Rectal smooth muscle tissue (tissue), 1 donor: ENCODE results near the gene LPIN1.
A peak's percentile ranks its signal among the peaks of the same experiment; 100 is the strongest.
"Not testable (repeated sequence)": the region's sequence is repeated elsewhere in the genome, so short reads cannot be mapped to it uniquely, and the experiment has no call there.

Source experiments
- H3K27ac ChIP-seq: one replicate; pipeline ENCODE4 v1.7.0; 2013; ENCODE audit warnings: low read depth, low read length, inconsistent platforms
- H3K27me3 ChIP-seq: one replicate; pipeline ENCODE4 v1.7.0; 2013; ENCODE audit warnings: low read length; ENCODE audit not compliant: control insufficient read depth, insufficient read depth
- H3K36me3 ChIP-seq: one replicate; pipeline ENCODE4 v1.7.0; 2013; ENCODE audit warnings: low read length; ENCODE audit not compliant: control insufficient read depth, insufficient read depth
- H3K4me1 ChIP-seq: one replicate; pipeline ENCODE4 v1.7.0; 2013; ENCODE audit warnings: low read length; ENCODE audit not compliant: control insufficient read depth, insufficient read depth
- H3K4me3 ChIP-seq: one replicate; pipeline ENCODE4 v1.7.0; 2013; ENCODE audit warnings: low read length
- H3K9ac ChIP-seq: one replicate; pipeline ENCODE4 v1.7.0; 2013; ENCODE audit warnings: low read length

Gene LPIN1

DNA sequence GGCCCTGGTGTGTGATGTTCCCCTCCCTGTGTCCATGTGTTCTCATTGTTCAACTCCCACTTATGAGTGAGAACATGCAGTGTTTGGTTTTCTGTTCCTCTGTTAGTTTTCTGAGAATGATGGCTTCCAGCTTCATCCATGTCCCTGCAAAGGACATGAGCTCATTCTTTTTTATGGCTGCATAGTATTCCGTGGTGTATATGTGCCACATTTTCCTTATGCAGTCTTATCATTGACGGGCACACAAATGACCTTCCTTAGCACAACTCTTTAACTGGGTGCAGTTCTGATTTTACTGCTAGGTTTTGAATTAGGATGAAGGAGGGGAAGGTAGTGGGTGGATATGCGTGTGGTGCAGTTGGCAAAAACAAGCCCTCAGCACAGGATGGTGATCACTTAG, 70.5 kb downstream of the LPIN1 start:
- not testable (repeated sequence) for H3K27ac ChIP-seq, H3K4me1 ChIP-seq, H3K4me3 ChIP-seq, H3K9ac ChIP-seq, H3K27me3 ChIP-seq
- peaks cover 18% of the 10 kb centered on the region for H3K36me3 ChIP-seq

DNA sequence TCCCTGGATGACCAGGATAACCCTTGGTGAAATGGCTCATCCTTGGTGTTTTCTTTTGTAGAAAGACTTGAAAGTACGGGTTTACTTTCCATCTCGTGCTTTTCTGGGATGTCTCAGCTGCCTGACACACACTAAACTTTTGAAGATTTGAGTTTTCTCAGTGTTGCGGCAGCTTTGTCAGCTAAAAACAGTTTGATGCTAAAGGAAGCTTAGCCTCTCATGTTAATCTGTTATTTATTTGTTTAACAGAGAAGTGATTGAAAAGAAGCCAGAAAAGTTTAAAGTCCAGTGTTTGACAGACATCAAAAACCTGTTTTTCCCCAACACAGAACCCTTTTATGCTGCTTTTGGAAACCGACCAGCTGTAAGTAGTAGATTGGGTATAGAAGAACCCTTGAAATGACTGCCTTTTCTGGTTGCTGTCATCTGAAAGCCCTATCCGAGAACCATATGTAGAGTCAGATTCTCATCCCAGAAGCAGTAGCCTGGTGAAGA, 72.8 kb downstream of the LPIN1 start:
- Histone ChIP-seq H3K27me3 (no peaks in the 10 kb centered on the region), H3K4me3 (no peak overlapping the region), H3K9ac (no peak overlapping the region), H3K4me1 (no peaks in the 10 kb centered on the region), H3K36me3 (peaks cover 16% of the 10 kb centered on the region), H3K27ac (no peak overlapping the region)

DNA sequence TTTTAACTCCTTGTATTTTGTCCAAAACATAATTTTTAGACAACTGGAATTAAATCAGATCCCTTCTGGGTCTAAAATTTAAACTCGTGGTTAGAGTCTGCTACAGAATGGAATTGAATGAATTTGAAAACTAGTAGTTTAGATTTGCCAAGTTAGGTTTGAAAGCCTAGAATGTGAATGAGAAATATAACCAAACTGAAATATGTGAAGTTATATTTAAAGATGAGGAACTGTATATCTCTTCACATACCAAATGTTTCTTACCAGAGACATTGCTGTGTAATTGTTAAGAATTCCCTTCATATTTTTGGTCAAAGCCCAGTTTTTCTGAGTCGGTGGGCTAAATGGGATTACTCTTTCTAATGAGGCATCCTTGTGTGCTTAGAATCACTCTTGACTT, 74.2 kb downstream of the LPIN1 start:
- H3K4me3 ChIP-seq: no peak overlapping the region
- H3K27me3 ChIP-seq: no peaks in the 10 kb centered on the region
- H3K4me1 ChIP-seq: no peaks in the 10 kb centered on the region
- H3K27ac ChIP-seq: no peak overlapping the region
- no peak overlapping the region for H3K9ac ChIP-seq
- peaks cover 13% of the 10 kb centered on the region for H3K36me3 ChIP-seq

DNA sequence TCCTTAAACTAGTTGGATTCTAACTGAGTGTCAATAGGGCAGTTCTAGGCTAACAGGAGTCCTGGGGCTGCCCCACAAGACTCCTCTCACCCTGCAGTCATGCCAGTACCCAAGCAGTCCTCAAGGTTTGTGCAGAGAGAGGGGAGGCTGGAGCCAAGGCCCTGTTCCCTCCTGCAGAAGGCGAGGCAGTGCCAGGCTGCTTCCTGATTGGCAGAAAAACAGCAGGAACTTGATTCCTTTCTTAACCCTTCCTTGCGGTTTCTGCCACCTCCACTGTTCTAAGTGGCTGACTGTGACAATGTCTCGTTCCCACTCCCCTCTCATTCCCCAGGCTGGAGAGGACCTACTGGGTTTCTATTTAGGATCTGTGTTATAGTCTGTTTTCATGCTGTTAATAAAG, 75.3 kb downstream of the LPIN1 start:
- H3K36me3 ChIP-seq: peaks cover 7% of the 10 kb centered on the region
- H3K4me3 ChIP-seq: no peak overlapping the region
- no peaks in the 10 kb centered on the region for H3K4me1 ChIP-seq
- H3K9ac ChIP-seq: no peak overlapping the region
- H3K27ac ChIP-seq: no peak overlapping the region
- H3K27me3 ChIP-seq: no peaks in the 10 kb centered on the region

DNA sequence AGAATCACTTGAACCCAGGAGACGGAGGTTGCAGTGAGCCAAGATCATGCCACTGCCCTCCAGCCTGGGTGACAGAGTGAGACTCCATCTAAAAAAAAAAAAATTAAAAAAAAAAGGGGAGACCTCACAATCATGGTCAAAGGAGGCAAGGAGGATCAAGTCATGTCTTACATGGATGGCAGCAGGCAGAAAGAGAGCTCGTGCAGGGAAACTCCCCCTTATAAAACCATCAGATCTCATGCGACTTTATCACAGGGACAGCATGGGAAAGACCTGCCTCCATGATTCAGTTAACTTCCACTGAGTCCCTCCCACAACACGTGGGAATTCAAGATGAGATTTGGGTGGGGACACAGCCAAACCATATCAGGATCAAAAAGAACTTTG, 75.9 kb downstream of the LPIN1 start:
- H3K4me1 ChIP-seq, H3K4me3 ChIP-seq, H3K36me3 ChIP-seq, H3K9ac ChIP-seq, H3K27me3 ChIP-seq, H3K27ac ChIP-seq: not testable (repeated sequence)

DNA sequence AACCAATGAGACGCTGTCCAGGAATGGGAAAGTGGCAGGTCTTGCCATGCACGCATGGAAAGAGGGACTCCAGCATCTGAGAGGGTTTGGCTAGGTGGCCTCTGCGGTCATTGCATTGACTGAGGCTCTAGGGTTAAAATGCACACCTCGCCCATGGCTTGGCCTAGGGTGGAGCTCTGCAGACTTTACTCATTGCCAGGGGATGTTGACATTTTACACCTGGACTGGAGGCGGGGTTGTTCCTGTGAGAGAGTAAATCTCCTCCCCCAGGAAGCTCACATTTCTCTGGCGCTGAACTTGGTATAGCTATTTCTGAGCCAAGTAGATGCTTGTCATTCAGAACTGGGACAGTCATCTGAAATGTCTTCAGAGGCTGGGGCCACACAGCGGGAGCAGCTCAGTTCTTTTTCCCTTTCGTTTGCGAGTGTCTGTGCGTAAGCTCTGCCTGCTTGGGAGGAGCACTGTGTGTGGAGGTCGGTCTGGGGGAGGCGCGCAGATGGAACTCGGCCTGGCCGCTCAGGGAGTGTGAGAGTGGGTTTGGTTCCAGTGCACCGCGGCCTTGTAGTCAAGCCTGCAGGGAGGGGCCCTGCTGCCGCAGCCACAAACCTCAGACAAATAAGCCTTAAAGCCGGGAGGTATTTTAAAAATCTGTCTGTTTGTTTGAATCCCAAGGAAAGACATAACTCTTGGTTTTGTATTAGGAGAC, 76.5 kb downstream of the LPIN1 start:
- Histone ChIP-seq H3K36me3 (peaks cover 7% of the 10 kb centered on the region), H3K4me3 (no peak overlapping the region), H3K27ac (no peak overlapping the region), H3K4me1 (no peaks in the 10 kb centered on the region), H3K9ac (no peak overlapping the region), H3K27me3 (no peaks in the 10 kb centered on the region)

DNA sequence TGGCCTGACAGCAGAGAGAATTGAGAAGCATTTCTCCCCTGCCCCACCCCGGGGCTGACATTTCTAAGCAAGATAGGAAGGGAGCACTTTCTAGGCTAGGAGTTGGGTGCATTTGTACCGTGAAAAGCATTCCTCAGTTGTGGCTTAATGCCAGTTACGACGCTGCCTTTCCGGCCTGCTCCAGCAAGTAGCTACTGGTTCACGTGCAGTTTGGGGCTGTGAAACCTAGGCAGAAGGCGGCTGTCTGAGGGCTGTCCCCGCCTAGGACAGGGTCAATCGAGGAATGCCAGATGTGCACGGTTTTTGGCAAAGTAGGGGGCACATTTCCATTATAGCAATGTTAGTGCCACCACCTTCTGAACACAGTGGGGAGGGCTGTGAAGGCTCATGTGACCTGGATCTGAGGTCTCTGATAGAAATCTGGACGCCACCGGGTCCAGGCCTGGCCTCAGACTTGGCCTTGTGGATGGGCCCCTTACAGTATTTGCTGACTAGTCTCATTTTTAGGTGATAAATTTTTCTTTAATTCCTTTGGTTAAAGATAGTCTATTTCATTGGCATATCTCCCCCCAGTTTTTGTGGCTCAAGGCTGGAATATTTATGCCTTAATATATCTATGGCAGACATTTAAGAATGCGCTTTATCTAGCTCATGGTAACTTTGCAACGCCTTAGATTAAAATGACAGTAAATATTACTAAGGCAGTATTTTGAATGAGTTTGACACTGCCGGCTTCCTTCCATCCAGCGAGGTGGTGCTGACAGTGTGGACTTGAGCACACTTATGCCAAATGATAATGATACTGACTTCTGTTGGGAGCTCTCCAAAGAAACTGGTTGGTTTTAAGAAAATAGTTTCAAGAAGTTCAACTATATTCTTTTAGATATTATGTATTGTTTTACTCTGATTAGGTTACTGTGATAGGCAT, 78.7 kb downstream of the LPIN1 start:
- H3K27me3 ChIP-seq: no peaks in the 10 kb centered on the region
- H3K36me3 ChIP-seq: peaks cover 7% of the 10 kb centered on the region
- peaks cover 9% of the 10 kb centered on the region for H3K4me1 ChIP-seq
- no peak overlapping the region for H3K4me3 ChIP-seq
- H3K9ac ChIP-seq: no peak overlapping the region
- H3K27ac ChIP-seq: no peak overlapping the region

DNA sequence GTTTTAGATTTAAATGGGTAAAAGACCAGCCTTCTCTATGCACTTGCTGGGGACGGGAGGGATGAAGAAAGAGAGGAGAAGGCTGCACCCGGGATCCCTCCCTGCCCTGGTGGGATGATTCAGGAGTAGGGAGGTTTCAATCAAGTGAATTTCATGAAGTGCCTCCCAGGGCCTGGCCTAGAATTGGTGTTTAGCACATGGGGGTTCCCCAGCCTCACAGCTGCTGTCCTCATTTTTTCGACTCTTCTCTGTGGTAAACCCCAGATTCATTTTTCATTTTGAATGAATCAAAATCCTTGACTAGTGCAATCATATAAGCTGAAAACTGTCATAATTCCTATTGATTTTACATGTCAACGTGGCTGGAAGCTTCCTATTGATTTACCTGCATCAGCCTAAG, 81.1 kb downstream of the LPIN1 start:
- Histone ChIP-seq H3K4me3 (no peak overlapping the region), H3K27me3 (no peaks in the 10 kb centered on the region)

DNA sequence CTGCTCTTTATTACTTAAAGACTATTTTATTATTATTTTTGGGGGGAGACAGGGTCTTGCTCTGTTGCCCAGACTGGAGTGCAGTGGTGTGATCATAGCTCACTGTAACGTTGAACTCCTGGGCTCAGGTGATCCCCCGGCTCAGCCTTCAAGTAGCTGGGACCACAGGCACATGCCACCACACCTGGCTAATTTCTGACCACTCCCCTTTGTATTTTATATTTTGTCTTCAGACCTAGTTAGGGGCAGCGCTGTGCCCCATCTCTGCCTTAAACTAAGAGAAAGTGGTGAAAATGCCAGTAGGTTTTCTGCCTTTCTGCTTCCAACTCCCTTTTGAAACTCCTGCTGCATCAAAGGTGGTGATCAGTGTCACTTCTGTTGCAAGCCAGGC, 82.5 kb downstream of the LPIN1 start:
- Histone ChIP-seq H3K27ac (peak overlapping the region; percentile 70), H3K9ac (no peak overlapping the region), H3K4me1 (peaks cover 9% of the 10 kb centered on the region)

More for the DNA sequence above, 81.1 kb downstream of the LPIN1 start:
- Histone ChIP-seq H3K4me1 (peaks cover 9% of the 10 kb centered on the region), H3K36me3 (peaks cover 4% of the 10 kb centered on the region), H3K27ac (no peak overlapping the region), H3K9ac (no peak overlapping the region)

DNA sequence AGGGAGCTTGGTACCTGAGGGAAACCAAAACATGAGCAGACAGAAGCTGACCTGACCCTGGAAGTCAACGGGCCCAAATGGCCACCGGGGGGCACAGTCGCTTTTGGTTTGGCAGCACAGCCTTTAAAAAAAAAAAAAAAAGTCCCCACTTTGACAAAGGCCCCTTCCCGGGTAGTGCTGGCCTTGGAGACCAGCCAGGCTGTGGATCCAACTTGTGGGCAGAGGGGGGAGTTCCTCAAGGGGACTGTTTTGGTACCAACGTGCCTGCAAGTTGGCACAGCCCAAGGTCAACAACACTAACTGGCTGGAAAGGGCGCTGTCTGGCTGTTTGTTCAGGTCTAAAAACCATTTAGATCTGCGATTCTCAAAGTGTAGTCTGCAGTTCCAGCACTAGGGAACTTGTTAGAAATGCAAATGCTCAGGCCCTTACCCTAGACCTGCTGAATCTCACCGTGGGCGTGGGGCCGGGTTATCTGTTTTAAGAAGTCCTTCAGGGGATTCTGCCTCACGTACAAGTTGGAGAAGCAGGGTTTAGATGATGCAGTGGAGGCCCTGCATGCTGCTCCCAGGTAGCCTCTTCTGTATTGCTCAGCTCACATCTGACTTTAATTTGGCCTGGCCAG, 83.0 kb downstream of the LPIN1 start:
- Histone ChIP-seq H3K4me3 (peak overlapping the region; percentile 64), H3K4me1 (peaks cover 9% of the 10 kb centered on the region), H3K36me3 (peaks cover 2% of the 10 kb centered on the region), H3K9ac (no peak overlapping the region), H3K27ac (peak overlapping the region; percentile 70), H3K27me3 (no peaks in the 10 kb centered on the region)

More for the DNA sequence above, 82.5 kb downstream of the LPIN1 start:
- H3K36me3 ChIP-seq: peaks cover 4% of the 10 kb centered on the region
- H3K27me3 ChIP-seq: no peaks in the 10 kb centered on the region
- no peak overlapping the region for H3K4me3 ChIP-seq

DNA sequence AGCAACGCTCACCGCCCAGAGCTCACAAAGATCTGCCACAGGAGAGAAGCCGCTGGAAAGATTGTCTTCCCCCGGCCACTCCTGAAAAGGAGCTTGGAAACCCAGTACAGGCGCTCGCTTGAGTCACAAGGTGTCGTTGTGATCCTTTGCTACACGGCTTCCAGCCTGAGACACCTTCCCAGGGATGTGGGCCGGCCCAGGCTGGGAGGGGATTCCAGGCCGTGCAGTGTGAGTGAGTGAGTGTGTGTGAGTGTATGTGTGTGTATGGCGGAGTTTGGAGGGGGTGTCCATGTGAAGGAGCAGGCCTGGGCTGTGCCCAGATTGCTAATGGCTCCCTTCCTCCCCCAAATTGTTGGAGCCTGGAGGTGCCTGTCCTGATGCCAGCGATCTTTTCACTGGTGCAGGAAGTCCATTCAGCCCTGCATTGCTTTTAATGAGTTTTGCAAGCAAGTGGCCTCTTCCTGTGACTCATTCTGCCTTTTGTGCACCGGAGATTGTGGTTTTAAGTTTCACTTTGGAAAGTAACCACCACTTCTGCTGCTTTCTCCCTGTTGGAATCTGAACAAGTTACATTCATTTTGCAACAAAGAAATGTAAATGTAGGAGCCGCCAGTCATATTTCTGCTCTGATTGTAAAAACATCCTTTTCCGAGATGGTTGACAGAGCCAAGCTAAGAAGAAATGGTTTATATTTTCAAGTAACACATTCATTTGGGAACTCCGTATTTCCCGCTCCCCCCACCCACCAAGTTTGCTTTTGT, 83.7 kb downstream of the LPIN1 start:
- H3K27me3 ChIP-seq: no peaks in the 10 kb centered on the region
- H3K36me3 ChIP-seq: no peaks in the 10 kb centered on the region
- peak overlapping the region; percentile 70 for H3K27ac ChIP-seq
- H3K9ac ChIP-seq: no peak overlapping the region
- peaks cover 9% of the 10 kb centered on the region for H3K4me1 ChIP-seq
- peak overlapping the region; percentile 64 for H3K4me3 ChIP-seq
